AG08395 (cell line): ENCODE data around the gene CHSY3.

Experiments
- DNase-seq: peaks from one replicate; pipeline ENCODE4 v3.0.0; 2012; ENCODE audit warnings: mixed read lengths, low spot score

CHSY3 gene

DNA sequence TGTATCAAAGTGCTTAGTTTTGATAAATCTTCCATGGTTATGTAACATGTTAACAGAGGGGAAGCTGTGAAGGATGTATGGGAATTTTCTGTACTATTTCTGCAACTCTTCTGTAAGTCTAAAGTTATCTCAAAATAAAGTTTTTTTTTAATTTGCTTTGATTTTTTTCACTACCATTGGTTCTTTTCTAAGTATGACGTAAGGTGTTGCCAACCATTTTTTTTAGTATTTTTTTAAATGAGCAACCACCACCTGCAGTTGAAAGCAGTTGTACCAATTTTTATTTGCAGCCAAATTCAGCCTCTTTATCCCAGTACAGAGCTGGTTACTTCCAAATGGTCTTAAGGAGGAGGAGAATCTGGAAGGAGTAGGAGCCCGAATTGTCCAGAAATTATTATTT lies 192.2 kb downstream of the CHSY3 start:
- no peak for DNase-seq

- DNase-seq, result no peak
These were observed 194.7 kb downstream of the CHSY3 start for GRCh38 chr5:130099008-130099407.

DNA sequence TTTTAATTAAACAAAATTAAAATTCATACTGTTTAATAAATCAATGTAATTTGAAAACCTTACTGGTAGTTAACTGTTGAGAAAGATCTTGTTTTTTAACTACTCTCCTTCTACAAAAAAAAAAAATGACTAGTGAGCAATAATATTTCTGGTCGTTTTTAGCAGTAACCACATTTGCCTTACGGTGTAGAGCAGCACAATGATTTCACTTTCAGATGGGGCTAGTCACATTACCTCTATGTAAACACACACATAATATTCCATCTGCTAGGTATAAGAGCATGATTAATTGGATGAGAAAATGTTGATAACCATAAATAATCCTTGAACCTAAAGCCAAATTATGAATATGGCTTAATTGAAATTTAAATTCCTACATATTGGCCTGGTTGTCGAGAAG lies 198.1 kb downstream of the CHSY3 start:
- no peak for DNase-seq

GRCh38 chr5:130102960-130103359 lies 198.7 kb downstream of the CHSY3 start:
- DNase-seq, result no peak

DNA sequence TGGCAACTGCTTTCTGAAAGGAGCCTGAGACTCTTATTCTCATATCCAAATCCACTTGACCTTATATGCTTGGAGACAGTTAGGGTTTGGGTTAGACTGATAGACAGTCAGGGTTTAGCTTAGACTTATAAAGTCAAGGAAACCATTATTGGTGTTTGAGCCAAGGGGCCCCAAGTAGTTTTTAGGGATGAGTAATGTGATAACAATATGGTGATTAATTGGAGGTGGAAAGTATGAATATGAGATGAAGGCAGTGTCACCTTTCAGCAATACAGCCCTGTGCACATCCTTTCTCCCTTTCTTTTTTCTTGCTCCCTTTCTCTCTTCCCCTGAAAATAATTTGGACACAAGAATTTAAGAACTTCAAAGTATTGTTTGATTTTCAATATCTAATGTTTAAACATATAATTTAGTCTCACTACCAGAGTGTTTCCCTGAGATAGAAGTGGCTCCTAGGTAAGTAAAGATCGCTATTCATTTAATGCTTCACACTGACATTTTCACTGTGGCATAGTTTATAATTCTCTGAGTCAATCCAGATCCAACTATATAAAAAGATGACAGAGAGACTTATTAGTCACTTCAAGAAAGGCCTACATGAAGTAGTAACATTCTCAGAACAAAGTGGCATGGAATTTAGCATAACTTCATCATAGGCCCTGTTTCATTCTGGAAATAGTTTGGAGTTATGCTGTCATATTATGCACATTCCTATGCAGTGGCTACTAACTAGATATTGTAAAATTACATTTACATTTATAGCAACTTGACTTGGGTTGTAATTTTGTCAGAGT lies 200.8 kb downstream of the CHSY3 start:
- peak; percentile 3 for DNase-seq

DNA sequence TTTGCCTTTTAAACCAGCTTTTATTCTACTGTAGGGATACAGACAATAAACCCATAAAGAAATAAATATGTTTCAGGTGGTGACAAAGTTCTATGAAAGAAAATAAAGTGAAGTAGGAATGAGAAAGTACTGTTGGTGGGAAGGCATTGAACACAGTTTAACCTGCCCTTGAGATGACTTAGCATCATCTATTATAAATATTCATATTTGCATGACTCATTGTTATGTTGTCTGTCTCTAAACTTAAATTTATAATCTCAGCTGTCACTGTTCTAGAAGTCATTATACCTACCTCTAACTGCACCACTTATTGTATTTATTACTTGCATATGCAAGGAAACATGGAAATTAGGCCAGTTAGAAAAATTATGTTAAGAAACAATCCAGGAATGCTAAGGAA lies 202.2 kb downstream of the CHSY3 start:
- DNase-seq, result no peak

DNA sequence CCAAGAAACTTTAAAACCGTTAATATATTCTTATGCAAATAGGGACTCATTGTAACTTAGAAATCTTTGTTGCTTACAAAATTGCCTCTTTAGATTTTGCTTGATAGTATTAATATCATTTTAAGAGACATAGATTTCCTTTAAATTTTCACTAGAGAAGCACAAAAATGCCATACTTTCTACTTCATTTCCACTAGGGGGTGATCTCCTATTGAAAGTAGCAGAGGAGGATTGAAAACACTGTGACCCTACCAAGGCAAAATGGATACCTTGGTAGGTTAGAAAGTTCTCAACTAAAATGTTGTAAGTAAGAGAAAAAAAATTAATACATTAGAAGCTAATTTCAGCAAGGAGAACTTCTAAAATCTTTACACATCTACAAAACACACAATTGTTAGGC lies 204.9 kb downstream of the CHSY3 start:
- peak; percentile 41 for DNase-seq

GRCh38 chr5:130110328-130110727 lies 206.1 kb downstream of the CHSY3 start:
- no peak for DNase-seq

GRCh38 chr5:130111746-130112145 lies 207.5 kb downstream of the CHSY3 start:
- DNase-seq, result no peak

GRCh38 chr5:130112246-130112645 lies 208.0 kb downstream of the CHSY3 start:
- no peak for DNase-seq

GRCh38 chr5:130115686-130116085 lies 211.4 kb downstream of the CHSY3 start:
- DNase-seq, result no peak

DNA sequence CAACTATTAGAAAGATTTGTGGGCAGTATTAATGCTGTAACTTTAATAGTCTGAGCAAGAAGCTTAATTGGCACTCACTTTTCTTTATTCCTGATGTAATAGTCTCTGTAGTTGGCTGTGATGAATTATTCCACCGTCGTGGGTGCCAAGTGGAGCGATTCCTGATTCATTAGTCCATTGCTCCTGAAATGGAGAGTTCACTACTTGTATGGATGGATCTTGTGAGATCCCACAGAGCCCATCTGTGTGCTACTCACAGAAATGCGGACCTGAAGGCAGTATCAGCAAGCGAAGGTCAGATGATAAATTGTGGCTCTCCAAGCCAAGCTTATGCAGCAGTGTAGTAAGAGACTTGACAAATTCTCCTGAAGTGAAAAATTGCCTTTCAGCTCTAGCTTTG lies 212.2 kb downstream of the CHSY3 start:
- no peak for DNase-seq

GRCh38 chr5:130116972-130117371 lies 212.7 kb downstream of the CHSY3 start:
- DNase-seq, result no peak

GRCh38 chr5:130126746-130127145 lies 222.5 kb downstream of the CHSY3 start:
- DNase-seq, result peak; percentile 6

DNA sequence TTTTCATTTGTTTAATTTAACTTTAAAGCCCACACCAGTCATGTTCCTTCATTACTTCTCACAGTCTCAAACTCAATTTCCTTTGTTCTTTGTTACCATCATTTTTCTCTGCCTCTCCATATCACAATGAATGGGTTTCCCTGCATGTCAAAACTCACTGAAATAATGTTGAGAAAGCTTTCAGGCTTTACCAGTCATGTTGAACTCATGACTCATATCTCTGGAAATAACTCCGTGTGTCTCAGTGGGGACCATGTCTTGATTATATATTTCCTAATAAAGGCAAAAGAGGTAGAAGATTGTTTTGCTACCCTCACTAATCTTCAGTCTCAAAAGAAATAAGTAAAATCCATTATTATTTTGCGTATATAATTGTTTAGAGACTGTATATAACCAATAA lies 231.2 kb downstream of the CHSY3 start:
- DNase-seq, result peak; percentile 61

GRCh38 chr5:130136300-130136699 lies 232.0 kb downstream of the CHSY3 start:
- DNase-seq, result no peak

GRCh38 chr5:130137681-130138080 lies 233.4 kb downstream of the CHSY3 start:
- DNase-seq, result no peak

DNA sequence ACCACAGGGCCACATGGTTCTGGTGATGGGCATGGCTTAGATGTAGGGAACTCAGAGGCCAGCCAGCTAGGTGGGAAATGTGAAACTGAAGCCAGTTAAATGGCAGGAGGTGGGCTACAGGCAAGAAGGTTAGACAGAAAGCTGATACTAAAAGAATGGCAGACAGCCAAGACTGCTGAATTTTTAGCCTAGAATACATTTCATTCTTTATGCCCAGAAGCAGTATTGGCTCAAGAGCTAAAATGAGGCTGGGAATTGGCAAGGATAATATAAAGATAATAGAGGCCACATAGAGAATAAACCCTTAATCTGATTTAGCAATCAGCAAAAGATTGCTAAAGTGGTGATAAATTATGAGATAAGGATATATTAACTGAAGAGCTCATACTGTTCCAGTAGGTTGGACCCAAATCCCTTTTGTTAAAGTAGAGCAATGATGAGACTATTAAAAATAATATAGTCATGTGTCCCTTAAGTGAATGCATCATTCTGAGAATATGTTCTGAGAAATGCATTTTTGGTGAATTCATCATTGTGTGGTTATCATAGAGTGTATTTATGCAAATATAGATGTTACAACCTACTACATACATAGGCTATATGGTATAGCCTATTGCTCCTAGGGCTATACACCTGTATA lies 234.3 kb downstream of the CHSY3 start:
- DNase-seq, result no peak

GRCh38 chr5:130141659-130142320 lies 237.5 kb downstream of the CHSY3 start:
- DNase-seq, result peak; percentile 54

DNA sequence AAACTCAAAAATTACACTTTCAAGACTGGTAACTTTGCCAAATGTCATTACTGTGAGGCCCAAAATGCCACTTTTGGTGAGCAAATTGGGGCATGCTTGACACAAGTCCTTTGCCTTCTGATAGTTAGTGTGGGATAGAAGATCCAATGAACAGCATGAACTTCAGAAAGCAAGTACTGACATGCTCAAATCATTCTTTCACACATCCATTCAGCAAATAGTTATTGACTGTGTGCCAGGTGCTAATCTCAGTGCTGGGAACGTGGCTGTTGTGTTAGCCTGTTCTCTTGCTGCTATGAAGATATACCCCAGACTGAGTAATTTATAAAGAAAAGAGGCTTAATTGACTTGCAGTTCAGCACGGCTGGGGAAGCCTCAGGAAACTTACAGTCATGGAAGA lies 247.0 kb downstream of the CHSY3 start:
- no peak for DNase-seq

GRCh38 chr5:130155345-130156011 lies 251.2 kb downstream of the CHSY3 start:
- DNase-seq, result no peak

- DNase-seq, result no peak
These were observed 253.8 kb downstream of the CHSY3 start for GRCh38 chr5:130158036-130158435.

DNA sequence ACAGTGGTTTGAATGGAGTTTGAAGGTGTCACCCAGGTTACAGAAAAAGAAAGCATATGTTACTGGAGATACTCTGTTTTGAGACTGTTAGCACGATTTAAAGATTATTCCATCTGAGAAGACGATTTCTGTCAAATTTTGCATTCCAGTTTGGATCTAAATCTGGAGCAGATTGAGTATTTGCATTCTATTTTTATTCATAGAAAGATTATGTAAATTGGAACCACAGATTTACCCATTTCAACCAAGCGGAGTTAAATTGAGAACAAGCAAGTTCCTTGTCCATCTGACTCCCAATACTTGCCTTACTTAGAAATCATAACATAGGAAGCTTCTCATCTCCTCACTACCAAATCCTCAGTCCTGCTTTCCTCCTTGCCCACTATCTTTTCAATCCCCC lies 255.7 kb downstream of the CHSY3 start:
- DNase-seq, result no peak
